Gastroesophageal sphincter (tissue), 3 donors: Measurements from ENCODE around the gene IL11RA.

ENCODE experiments used
- EP300 ChIP-seq: sonication (generic); formaldehyde crosslinking; IDR thresholded peaks from one replicate; pipeline ENCODE4 v1.6.1; 2017; ENCODE audit warnings: antibody characterized with exemption, mild to moderate bottlenecking
- TF ChIP-seq, protein P1 (sequence below), 4 experiments: fragments of 200-600 bp in 2 of 4; fragments of 450-650 bp in 2 of 4; sonication (generic) in 1 of 4; IDR thresholded peaks; one replicate each; pipeline ENCODE4 v1.5.1; 2017 to 2019; ENCODE audit warnings: antibody characterized with exemption in 4 of 4, mild to moderate bottlenecking in 2 of 4, moderate library complexity in 2 of 4

DNA sequence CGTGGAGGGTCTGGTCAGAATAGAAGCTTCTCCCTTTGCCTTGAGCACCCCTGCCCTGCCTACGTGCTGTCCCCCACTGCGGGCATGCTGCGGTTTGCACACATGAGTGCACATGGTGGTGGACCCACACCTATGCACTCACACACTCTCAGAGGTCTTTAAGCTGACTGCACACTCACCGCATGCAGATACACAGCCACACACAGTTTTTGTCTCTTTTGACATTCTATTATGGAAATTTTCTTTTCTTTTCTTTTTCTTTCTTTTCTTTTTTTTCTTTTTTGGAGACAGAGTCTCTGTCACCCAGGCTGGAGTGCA lies 22.5 kb upstream of the IL11RA start:
- TF ChIP-seq, protein P1, sequence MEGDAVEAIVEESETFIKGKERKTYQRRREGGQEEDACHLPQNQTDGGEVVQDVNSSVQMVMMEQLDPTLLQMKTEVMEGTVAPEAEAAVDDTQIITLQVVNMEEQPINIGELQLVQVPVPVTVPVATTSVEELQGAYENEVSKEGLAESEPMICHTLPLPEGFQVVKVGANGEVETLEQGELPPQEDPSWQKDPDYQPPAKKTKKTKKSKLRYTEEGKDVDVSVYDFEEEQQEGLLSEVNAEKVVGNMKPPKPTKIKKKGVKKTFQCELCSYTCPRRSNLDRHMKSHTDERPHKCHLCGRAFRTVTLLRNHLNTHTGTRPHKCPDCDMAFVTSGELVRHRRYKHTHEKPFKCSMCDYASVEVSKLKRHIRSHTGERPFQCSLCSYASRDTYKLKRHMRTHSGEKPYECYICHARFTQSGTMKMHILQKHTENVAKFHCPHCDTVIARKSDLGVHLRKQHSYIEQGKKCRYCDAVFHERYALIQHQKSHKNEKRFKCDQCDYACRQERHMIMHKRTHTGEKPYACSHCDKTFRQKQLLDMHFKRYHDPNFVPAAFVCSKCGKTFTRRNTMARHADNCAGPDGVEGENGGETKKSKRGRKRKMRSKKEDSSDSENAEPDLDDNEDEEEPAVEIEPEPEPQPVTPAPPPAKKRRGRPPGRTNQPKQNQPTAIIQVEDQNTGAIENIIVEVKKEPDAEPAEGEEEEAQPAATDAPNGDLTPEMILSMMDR (IDR thresholded peaks at IDR 0.05), result no peak
- no peak for TF ChIP-seq EP300
